ENCODE data around the gene CXorf58.
"Not testable (repeated sequence)": the region's sequence is repeated elsewhere in the genome, so short reads cannot be mapped to it uniquely, and the experiment has no call there.

Gene CXorf58

DNA sequence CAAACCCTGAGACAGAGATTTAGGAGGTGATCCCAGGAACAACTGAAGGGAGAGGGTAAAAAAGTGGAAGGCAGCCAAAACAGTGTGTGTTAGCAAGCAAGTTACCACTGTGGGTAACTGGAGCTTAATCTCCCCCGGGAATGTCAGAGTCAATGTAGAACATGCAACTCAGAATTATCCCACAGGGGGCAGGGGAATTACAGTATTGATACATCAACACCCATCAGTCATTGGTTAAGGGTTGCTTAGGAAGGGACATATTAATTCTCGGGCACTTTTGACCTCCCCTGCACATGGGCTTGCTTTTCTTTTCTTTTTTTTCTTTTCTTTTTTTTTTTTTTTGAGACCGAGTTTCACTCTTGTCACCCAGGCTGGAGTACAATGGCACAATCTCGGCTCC lies 29.3 kb downstream of the CXorf58 start:
- Histone ChIP-seq H3K4me3 (ENCODE audit: low read length) (no peak overlapping the region), H3K9me3 (ENCODE audit: control insufficient read depth, low read length) (no peaks in the 10 kb centered on the region), H3K9ac (ENCODE audit: low read length) (no peak overlapping the region), H3K27me3 (ENCODE audit: control insufficient read depth, insufficient read depth, low read length) (no peaks in the 10 kb centered on the region), H3K36me3 (ENCODE audit: control insufficient read depth, insufficient read depth, low read length) (no peaks in the 10 kb centered on the region), H3K4me1 (ENCODE audit: control insufficient read depth, insufficient read depth, low read length) (no peaks in the 10 kb centered on the region)

DNA sequence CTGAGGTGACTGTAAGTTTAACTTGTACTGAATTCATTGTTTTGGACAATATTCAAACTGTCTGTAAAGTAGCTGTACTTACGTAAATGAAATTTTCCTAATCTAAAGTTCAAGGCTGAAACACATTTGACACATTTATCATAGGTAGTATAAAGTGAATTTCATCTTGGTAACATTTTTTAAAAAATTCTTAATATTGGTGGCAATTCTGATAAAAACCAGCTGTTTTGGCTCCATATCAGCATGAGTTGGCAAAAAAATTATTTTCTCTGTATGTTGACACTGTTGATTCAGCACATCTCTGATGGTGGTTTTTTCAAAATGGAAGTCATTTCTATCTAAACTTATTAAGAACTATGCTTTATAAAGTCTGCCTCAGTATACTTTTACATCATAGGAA lies 30.9 kb downstream of the CXorf58 start:
- H3K9ac ChIP-seq (ENCODE audit: low read length): no peak overlapping the region
- no peak overlapping the region for H3K4me3 ChIP-seq (ENCODE audit: low read length)
- H3K9me3 ChIP-seq (ENCODE audit: control insufficient read depth, low read length): no peaks in the 10 kb centered on the region
- H3K27me3 ChIP-seq (ENCODE audit: control insufficient read depth, insufficient read depth, low read length): no peaks in the 10 kb centered on the region
- H3K36me3 ChIP-seq (ENCODE audit: control insufficient read depth, insufficient read depth, low read length): no peaks in the 10 kb centered on the region
- H3K4me1 ChIP-seq (ENCODE audit: control insufficient read depth, insufficient read depth, low read length): no peaks in the 10 kb centered on the region

DNA sequence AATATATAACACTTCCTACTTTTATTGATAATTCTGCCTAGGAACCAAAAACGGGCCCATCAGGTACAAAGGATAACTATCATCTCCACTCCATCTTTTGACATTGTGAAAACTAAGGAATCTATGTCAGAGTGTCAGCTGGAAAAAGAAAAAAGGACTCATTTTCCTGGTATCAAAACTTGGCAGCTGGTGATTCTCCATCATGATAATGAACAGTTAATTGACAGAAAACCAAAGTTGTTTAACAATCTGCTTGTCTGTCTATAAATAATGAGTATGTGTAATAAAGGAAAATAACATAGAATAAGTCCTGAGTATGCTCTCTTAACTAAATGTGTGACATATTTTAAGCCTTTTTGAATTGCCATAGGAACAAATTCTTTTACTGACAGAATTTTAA lies 31.4 kb downstream of the CXorf58 start:
- Histone ChIP-seq H3K9me3 (ENCODE audit: control insufficient read depth, low read length) (no peaks in the 10 kb centered on the region), H3K36me3 (ENCODE audit: control insufficient read depth, insufficient read depth, low read length) (no peaks in the 10 kb centered on the region), H3K9ac (ENCODE audit: low read length) (no peak overlapping the region), H3K4me1 (ENCODE audit: control insufficient read depth, insufficient read depth, low read length) (no peaks in the 10 kb centered on the region), H3K27me3 (ENCODE audit: control insufficient read depth, insufficient read depth, low read length) (no peaks in the 10 kb centered on the region), H3K4me3 (ENCODE audit: low read length) (no peak overlapping the region)

DNA sequence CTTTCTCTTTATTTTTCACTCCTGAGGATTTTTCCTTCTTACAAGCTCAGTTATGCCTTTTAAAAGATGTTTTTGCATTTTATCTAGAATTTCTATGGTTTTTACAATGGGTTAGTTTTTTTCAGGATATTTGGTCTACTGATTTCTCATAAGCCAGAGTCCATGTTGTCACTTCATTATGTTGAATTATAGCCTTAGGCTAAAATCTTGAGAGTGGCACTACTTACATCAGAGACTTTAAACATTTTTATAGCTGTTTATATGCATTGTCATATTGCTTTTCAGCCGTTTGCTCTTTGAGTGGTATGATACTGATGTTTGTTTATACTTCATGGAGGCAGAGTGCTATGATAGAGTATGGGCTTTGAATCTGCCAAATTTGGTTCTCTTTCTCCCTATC lies 36.4 kb downstream of the CXorf58 start:
- Histone ChIP-seq H3K36me3 (ENCODE audit: control insufficient read depth, insufficient read depth, low read length) (no peaks in the 10 kb centered on the region), H3K4me1 (ENCODE audit: control insufficient read depth, insufficient read depth, low read length) (no peaks in the 10 kb centered on the region), H3K9ac (ENCODE audit: low read length) (no peak overlapping the region), H3K9me3 (ENCODE audit: control insufficient read depth, low read length) (no peaks in the 10 kb centered on the region), H3K27me3 (ENCODE audit: control insufficient read depth, insufficient read depth, low read length) (no peaks in the 10 kb centered on the region), H3K4me3 (ENCODE audit: low read length) (no peak overlapping the region)

DNA sequence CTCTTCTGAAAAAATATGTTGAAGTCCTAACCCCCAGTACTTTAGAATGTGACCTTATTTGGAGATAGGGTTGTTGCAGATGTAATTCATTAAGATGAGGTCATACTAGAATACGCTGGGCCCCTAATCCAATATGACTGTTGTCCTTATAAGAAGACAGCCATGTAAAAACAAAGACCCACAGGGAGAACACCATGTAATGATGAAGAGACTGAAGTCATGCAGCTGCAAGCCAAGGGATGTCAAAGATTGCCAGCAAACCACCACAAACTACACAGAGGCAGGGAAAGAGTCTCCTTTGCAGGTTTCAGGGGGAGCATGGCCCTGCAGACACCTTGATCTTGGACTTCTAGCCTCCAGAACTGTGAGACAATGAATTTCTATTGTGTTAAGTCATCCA lies 37.4 kb downstream of the CXorf58 start:
- H3K9ac ChIP-seq (ENCODE audit: low read length): no peak overlapping the region
- no peaks in the 10 kb centered on the region for H3K4me1 ChIP-seq (ENCODE audit: control insufficient read depth, insufficient read depth, low read length)
- no peaks in the 10 kb centered on the region for H3K9me3 ChIP-seq (ENCODE audit: control insufficient read depth, low read length)
- H3K4me3 ChIP-seq (ENCODE audit: low read length): no peak overlapping the region
- H3K27me3 ChIP-seq (ENCODE audit: control insufficient read depth, insufficient read depth, low read length): no peaks in the 10 kb centered on the region
- no peaks in the 10 kb centered on the region for H3K36me3 ChIP-seq (ENCODE audit: control insufficient read depth, insufficient read depth, low read length)

DNA sequence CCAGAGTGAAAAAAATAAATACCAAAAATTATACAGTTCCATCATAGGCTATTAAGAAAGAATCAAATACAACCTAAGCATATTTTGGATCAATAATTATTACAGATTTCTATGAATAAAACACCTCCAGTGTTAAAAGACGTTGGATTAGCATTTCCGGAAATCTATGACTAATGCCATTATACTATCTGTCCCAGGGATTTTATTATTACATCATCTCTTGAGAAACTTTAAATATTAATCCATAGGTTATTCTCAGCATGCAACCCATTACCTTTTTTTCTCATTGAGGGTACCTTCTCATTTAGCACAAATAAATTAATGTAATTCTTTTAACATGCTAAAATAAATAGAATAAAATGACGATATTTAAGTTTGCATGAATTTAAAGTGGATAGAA lies 44.6 kb downstream of the CXorf58 start:
- Histone ChIP-seq H3K4me3 (ENCODE audit: low read length) (no peak overlapping the region), H3K9me3 (ENCODE audit: control insufficient read depth, low read length) (no peaks in the 10 kb centered on the region), H3K36me3 (ENCODE audit: control insufficient read depth, insufficient read depth, low read length) (no peaks in the 10 kb centered on the region), H3K27me3 (ENCODE audit: control insufficient read depth, insufficient read depth, low read length) (no peaks in the 10 kb centered on the region), H3K4me1 (ENCODE audit: control insufficient read depth, insufficient read depth, low read length) (no peaks in the 10 kb centered on the region), H3K9ac (ENCODE audit: low read length) (no peak overlapping the region)

DNA sequence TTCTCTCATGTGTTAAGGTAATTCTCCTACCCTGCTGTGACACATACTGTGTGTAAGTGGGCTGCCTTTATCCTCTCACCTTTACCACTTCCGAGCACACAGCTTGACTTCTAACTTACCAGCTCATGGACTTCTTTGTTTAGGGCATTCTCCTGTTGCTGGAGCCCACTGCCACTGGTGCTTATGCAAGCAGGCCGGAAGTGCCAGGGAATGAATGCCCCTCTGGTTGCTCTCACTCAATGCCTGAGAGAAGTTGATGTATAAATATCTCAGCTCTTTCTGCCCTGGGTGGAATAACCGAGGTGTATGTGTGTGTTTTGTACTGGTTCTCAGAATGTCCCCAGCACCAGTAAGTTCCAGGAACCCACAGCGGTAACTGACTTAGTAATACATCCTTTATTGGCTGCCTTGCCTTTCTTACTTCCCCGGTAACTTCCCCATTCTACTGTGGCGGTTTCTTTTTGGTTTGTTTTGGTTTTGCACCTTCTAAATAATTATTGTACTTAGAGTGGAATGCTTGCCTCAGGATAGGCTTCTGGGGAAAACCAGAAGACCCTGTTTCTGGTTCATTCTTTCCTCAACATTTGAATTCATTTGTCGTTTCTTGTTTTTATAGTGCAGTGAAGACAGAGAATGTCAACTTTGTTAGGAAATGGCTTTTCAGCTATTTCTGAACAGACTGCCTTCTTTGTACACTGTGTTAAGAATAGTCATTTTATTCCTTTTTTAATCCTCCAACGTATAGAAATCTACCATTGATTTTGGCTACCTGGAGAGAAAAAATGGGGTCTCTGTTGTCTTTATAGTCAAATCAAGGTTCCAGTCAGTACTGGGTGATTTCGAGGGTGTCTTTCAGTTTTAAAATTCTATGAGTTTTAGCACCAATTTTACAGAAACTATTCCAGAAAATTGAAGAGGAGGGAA lies 45.4 kb downstream of the CXorf58 start:
- H3K27me3 ChIP-seq (ENCODE audit: control insufficient read depth, insufficient read depth, low read length): no peaks in the 10 kb centered on the region
- no peaks in the 10 kb centered on the region for H3K36me3 ChIP-seq (ENCODE audit: control insufficient read depth, insufficient read depth, low read length)
- no peaks in the 10 kb centered on the region for H3K9me3 ChIP-seq (ENCODE audit: control insufficient read depth, low read length)
- no peak overlapping the region for H3K4me3 ChIP-seq (ENCODE audit: low read length)
- H3K9ac ChIP-seq (ENCODE audit: low read length): no peak overlapping the region
- H3K4me1 ChIP-seq (ENCODE audit: control insufficient read depth, insufficient read depth, low read length): no peaks in the 10 kb centered on the region

DNA sequence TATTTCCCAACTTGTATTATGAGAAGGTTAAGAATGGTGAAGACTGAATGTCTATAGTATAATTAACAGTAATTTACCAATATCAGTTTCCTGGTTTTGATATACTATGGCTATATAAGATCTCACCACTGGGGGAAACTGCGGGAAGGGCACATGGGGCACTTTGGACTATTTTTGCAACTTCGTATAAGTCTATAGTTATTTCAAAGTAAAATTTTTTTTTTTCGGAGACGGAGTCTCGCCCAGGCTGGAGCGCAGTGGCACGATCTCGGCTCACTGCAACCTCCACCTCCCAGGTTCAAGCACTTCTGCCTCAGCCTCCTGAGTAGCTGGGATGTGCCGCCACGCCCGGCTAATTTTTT lies 46.1 kb downstream of the CXorf58 start:
- Histone ChIP-seq H3K4me1 (ENCODE audit: control insufficient read depth, insufficient read depth, low read length) (no peaks in the 10 kb centered on the region), H3K9me3 (ENCODE audit: control insufficient read depth, low read length) (no peaks in the 10 kb centered on the region), H3K4me3 (ENCODE audit: low read length) (no peak overlapping the region), H3K9ac (ENCODE audit: low read length) (no peak overlapping the region), H3K27me3 (ENCODE audit: control insufficient read depth, insufficient read depth, low read length) (no peaks in the 10 kb centered on the region), H3K36me3 (ENCODE audit: control insufficient read depth, insufficient read depth, low read length) (no peaks in the 10 kb centered on the region)

DNA sequence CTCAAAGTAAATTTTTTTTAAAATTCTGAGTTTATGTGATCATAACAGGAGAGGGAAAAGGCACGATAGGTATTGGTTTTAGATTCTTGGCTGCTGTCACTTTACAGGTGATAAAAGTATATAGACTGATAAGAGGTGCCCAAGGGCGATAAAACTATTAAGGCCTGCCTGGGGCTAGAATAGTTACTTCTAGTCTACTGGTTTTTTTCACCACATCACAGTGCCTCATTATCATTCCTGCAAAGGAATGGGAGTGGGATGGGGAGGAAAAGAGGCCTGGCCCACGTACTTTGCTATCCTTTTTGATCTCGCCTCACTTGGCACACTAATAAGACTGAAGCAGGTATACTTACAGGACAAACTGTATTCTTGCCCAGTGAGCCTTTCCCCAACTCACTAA lies 46.6 kb downstream of the CXorf58 start:
- H3K9me3 ChIP-seq (ENCODE audit: control insufficient read depth, low read length): no peaks in the 10 kb centered on the region
- no peaks in the 10 kb centered on the region for H3K4me1 ChIP-seq (ENCODE audit: control insufficient read depth, insufficient read depth, low read length)
- no peaks in the 10 kb centered on the region for H3K36me3 ChIP-seq (ENCODE audit: control insufficient read depth, insufficient read depth, low read length)
- no peaks in the 10 kb centered on the region for H3K27me3 ChIP-seq (ENCODE audit: control insufficient read depth, insufficient read depth, low read length)
- H3K9ac ChIP-seq (ENCODE audit: low read length): no peak overlapping the region
- H3K4me3 ChIP-seq (ENCODE audit: low read length): no peak overlapping the region

DNA sequence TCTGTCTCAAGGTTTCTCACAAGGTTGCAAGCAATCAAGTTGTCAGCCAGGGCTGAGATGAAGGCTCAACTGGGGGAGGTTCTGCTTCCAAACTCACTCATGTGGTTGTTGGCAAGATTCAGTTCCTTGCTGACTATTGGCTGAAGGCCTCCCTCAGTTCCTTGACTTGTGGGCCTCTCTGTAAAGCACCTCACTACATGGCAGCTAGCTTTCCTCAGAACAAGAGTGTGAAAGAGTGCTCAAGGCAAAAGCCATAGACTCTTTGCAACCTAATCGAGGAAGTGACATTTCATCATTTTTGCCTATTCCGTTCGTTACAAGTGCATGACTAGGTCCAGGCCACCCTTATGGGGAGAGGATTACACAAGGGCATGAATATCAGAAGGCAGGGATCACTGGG lies 52.0 kb downstream of the CXorf58 start:
- H3K36me3 ChIP-seq (ENCODE audit: control insufficient read depth, insufficient read depth, low read length): no peaks in the 10 kb centered on the region

DNA sequence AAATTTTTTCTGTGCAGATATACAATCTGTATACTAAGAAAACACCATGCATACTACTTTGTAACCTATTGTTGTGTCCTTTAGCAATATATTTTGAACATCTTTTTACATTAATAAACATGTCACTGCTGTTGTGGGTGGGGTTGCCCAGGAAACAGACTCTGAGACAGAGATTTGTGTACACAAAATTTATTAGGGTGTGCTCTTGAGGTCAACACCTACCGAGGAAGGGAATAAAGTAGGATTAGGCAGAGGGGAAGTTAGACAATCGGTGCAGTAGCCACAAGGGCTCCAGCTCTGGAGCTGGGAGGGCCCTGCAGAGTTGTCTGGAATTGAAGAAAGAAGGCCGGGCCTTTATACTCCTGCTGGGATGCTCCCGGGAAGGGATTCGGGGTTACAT lies 56.4 kb downstream of the CXorf58 start:
- Histone ChIP-seq H3K4me3 (ENCODE audit: low read length) (no peak overlapping the region), H3K4me1 (ENCODE audit: control insufficient read depth, insufficient read depth, low read length) (no peaks in the 10 kb centered on the region), H3K36me3 (ENCODE audit: control insufficient read depth, insufficient read depth, low read length) (no peaks in the 10 kb centered on the region), H3K27me3 (ENCODE audit: control insufficient read depth, insufficient read depth, low read length) (no peaks in the 10 kb centered on the region), H3K9me3 (ENCODE audit: control insufficient read depth, low read length) (no peaks in the 10 kb centered on the region), H3K9ac (ENCODE audit: low read length) (no peak overlapping the region)

More for the DNA sequence above, 52.0 kb downstream of the CXorf58 start:
- H3K9me3 ChIP-seq (ENCODE audit: control insufficient read depth, low read length): no peaks in the 10 kb centered on the region
- H3K4me1 ChIP-seq (ENCODE audit: control insufficient read depth, insufficient read depth, low read length): no peaks in the 10 kb centered on the region
- H3K4me3 ChIP-seq (ENCODE audit: low read length): no peak overlapping the region
- no peaks in the 10 kb centered on the region for H3K27me3 ChIP-seq (ENCODE audit: control insufficient read depth, insufficient read depth, low read length)
- H3K9ac ChIP-seq (ENCODE audit: low read length): no peak overlapping the region

DNA sequence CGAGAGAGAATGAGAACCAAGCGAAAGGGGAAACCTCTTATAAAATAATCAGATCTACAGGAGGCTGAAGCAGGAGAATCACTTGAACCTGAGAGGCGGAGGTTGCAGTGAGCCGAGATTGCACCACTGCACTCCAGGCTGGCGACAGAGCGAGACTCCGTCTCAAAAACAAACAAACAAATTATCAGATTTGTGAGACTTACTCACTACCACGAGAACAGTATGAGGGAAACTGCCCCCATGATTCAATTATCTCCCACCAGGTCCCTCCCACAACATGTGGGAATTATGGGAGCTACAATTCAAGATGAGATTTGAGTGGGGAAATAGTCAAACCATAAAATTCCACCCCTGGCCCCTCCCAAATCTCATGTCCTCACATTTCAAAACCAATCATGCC lies 57.8 kb downstream of the CXorf58 start:
- H3K36me3 ChIP-seq (ENCODE audit: control insufficient read depth, insufficient read depth, low read length); H3K4me1 ChIP-seq (ENCODE audit: control insufficient read depth, insufficient read depth, low read length): not testable (repeated sequence)

DNA sequence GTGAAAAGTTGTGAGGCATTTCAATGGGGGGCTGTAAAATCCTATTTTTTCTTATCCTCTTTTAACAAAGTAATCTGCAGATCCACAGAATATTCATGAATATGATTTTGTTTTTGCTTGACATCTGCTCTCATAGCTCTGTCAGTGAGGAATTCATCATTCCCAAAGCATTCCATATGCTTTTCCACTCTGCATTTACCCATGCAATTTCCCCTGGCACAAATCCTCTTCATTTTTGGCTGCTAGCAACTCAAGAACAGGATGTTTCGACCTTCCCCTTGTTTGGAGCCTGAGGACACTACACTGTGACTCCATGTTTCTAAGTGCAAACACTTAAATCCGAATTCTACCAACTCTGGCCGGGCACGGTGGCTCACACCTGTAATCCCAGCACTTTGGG lies 70.7 kb downstream of the CXorf58 start:
- Histone ChIP-seq H3K36me3 (ENCODE audit: control insufficient read depth, insufficient read depth, low read length) (no peaks in the 10 kb centered on the region), H3K9ac (ENCODE audit: low read length) (no peak overlapping the region), H3K27me3 (ENCODE audit: control insufficient read depth, insufficient read depth, low read length) (no peaks in the 10 kb centered on the region), H3K4me3 (ENCODE audit: low read length) (no peak overlapping the region), H3K4me1 (ENCODE audit: control insufficient read depth, insufficient read depth, low read length) (no peaks in the 10 kb centered on the region), H3K9me3 (ENCODE audit: control insufficient read depth, low read length) (no peaks in the 10 kb centered on the region)

More for the DNA sequence above, 57.8 kb downstream of the CXorf58 start:
- H3K9ac ChIP-seq (ENCODE audit: low read length); H3K4me3 ChIP-seq (ENCODE audit: low read length); H3K27me3 ChIP-seq (ENCODE audit: control insufficient read depth, insufficient read depth, low read length); H3K9me3 ChIP-seq (ENCODE audit: control insufficient read depth, low read length): not testable (repeated sequence)
